Measurements from ENCODE around the gene RDH12.
"Not testable (repeated sequence)": the region's sequence is repeated elsewhere in the genome, so short reads cannot be mapped to it uniquely, and the experiment has no call there.

Gene RDH12

DNA sequence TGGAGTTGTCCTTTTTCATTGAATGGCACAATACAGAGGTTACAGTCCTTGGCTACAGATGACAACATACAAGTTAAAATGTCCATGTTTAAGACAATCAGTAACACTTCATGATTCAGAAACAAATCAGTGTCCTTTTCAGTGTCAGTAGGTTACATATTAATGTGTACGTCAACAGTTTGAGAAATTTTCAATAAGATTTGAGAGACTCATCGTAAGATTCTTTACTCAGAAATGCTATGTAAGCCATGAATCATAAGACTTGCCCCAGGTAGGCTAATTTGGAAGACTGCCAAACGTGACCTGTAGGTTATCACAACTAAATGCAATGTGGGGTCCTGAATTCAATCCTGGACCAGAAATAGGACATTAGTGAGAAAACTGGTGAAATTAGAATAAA lies 3.5 kb downstream of the RDH12 start:
- no peak for DNase-seq (ENCODE audit: low spot score)

DNA sequence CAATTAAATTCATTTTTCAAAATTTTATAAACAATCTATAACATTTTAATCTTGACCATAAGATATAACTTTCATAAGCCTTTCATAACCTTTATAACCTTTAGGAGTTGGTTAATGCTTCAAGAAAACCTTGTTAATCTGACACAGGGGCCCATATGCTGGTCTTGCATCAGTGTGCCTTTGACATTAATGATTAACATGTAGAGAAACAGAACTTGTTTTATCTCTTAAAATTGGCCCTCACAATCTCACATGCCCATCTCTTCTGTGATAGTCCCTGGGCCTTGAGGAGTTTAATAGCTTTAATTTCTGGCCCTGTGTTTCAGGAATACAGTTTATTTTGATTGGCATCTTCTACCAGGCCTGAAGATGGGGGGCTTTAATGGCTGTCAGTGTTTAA lies 7.7 kb downstream of the RDH12 start:
- DNase-seq (ENCODE audit: low spot score), result not testable (repeated sequence)

DNA sequence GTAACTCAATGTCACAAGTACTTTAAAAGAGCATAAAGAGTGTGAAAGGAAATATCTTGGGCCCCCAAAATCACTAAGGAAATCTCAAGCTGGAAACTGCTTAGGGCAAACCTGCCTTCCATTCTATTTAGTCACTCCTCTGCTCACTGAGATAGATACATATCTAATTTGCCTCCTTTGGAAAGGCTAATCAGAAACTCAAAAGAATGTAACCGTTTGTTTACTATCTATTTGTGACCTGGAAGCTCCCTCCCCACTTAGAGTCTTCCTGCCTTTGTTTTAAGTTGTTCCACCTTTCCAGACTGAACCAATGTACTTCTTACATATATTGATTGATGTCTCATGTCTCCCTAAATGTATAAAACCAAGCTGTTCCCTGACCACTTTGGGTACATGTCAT lies 8.1 kb downstream of the RDH12 start:
- not testable (repeated sequence) for DNase-seq (ENCODE audit: low spot score)

DNA sequence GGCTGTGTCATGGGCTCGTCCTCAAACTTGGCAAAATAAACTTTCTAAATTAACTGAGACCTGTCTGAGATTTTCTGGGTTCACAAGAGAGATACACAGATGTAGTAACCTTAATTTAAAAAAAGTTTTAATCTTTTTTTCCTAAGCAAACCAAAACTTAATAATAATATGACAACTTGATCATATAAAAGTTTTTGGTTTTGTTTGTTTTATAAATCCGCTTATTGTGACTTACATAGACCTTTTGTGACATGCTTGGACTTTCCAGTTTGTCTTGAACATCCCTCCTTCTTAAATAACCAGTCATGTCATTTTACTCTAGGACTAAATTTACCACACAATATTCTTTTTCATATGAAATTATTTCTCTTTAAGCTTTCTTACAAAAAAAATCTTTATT lies 8.5 kb downstream of the RDH12 start:
- DNase-seq (ENCODE audit: low spot score), result no peak

DNA sequence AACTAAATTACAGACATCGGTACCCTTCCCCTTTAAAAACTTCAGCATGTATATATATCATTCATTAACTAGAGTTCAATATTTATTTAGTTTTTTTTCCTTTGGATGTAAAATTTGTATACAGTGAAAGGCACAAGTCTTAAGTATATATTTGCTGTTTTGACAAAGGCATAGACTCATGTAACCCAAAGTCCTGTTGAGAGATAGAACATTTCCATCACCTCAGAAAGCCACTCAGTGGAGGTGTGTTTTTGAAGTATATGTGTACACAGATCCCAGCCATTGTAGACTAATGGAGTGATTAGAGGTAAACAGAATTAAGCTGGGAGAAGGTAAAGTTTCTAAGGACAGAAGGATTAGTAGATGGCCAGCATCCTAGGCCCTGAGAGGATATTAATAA lies 15.4 kb downstream of the RDH12 start:
- no peak for DNase-seq (ENCODE audit: low spot score)

DNA sequence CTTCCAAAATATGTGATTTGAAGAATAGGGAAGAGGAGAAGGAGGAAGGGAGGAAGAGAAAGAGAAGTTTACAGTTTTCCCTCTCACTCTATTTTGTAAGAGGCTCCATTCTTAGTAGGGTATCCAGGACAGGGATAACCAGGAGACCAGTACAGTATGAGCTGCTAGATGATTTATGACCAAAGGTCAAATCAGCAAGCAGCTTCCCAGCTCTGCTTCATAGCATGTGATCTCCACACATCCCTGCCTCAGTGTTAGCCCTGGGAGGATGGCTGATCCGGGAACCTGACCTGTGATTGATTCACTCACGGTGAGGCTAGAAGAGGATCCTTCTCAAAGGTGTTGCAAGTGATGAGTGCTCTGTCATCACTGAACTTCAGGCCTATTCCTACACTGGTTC lies 16.6 kb downstream of the RDH12 start:
- no peak for DNase-seq (ENCODE audit: low spot score)

DNA sequence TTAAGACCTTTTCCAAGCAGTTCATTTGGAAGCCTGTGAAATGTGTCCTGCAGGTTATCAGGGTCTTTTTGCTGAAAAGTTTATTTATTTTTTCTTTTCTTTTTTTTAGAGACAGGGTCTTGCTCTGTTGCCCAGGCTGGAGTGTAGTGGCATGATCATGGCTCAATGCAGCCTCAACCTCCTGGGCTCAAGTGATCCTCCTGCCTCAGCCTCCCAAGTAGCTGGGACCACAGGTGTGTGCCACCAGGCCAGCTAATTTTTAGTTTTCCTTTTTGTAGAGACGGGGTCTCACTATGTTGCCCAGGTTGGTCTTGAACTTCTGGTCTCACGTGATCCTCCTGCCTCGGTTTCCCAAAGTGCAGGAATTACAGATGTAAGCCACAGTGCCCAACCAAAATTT lies 17.7 kb downstream of the RDH12 start:
- DNase-seq (ENCODE audit: low spot score), result not testable (repeated sequence)

DNA sequence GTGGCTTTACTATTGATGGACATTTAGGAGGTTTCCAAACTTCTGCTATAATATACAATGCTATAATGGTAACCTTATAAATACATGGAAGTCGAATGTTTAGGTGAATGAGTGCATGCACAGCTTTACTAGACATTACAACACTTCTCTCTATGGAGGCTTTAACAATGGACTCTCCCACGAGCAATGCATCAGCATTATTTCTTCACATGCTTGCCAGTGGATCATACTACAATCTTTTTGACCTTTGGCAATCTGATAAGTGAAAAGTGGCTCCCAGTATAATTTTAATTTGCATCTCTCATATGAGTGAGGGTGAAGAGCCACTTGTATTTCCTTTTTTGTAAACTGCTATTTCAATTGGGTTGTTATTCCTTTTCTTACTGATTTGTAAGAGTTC lies 18.2 kb downstream of the RDH12 start:
- no peak for DNase-seq (ENCODE audit: low spot score)

DNA sequence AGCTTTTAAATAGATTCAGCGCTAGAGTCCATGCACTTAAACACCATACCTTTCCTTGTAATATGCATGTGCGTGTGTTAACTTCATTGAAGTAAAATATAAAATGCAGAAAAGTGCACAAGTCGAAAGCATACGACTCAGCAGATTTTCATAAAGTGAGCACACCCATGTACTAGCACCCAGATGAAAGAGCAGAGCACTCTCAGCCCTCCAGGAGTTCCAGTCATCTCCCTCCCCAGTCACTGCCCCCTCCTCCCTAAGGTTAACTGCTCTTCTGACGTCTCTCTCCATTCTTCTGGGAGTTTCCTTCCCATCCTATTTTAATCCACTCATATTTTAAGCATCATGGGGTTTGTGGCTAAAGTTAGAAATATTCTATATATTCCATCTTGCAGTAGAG lies 20.2 kb downstream of the RDH12 start:
- DNase-seq (ENCODE audit: low spot score), result no peak

DNA sequence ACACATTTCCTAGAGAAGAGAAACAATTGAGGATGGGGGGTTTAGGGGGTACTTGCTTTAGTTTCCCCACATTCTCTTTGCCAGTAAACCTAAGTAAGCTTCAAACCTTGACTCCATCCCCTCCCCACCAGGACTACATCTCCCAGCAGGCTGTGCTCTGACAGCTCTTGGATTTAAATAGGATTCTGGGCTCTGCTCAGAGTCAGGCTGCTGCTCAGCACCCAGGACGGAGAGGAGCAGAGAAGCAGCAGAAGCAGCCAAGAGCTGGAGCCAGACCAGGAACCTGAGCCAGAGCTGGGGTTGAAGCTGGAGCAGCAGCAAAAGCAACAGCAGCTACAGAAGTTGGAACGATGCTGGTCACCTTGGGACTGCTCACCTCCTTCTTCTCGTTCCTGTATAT lies 20.6 kb downstream of the RDH12 start:
- no peak for DNase-seq (ENCODE audit: low spot score)

DNA sequence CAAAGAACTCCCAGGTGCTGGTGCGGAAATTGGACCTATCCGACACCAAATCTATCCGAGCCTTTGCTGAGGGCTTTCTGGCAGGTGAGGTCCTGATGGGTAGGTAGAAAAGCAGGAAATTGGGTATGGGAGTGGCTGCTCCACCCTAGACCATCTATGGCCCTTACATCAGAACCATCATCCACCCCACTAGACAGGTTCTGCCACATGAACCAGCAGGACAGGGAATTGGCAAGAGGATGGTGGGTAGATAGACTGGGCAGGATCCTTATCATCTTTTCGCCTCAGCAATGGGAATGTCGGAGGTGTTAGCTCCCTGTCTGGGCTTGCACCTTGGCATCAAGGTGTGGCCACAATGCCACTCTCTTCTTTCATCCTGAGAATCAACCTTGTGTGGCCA lies 23.5 kb downstream of the RDH12 start:
- DNase-seq (ENCODE audit: low spot score), result no peak

DNA sequence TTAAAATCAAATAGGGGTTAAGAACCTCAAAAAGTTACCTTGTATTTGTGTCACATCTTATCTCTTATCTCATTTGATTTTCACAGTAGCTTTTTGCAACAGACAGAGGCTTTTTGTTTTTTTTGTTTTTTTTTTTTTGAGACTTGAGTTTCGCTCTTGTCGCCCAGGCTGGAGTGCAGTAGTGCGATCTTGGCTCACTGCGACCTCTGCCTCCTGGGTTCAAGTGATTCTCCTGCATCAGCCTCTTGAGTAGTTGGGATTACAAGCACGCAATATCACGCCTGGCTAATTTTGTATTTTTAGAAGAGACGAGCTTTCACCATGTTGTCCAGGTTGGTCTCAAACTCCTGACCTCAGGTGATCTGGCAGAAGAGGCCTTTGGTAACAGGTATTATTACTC lies 25.7 kb downstream of the RDH12 start:
- no peak for DNase-seq (ENCODE audit: low spot score)

DNA sequence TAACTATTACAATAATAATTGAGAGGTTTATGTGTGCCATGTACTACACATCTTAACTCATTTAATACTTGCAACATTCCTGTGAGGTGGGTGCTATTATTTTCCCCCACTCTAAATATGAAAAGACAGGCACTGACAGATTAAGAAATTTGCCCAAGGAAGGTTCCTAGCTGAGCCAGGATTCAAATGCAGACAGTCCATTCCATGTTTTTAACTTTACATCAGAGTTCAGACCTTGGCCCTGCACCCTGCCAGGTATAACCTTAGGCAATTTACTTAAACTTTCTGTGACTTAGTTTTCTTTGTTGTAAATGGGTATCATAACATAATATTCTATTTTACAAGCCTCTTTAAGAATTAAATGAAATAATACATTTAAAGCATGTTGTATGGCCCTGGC lies 26.6 kb downstream of the RDH12 start:
- DNase-seq (ENCODE audit: low spot score), result no peak

DNA sequence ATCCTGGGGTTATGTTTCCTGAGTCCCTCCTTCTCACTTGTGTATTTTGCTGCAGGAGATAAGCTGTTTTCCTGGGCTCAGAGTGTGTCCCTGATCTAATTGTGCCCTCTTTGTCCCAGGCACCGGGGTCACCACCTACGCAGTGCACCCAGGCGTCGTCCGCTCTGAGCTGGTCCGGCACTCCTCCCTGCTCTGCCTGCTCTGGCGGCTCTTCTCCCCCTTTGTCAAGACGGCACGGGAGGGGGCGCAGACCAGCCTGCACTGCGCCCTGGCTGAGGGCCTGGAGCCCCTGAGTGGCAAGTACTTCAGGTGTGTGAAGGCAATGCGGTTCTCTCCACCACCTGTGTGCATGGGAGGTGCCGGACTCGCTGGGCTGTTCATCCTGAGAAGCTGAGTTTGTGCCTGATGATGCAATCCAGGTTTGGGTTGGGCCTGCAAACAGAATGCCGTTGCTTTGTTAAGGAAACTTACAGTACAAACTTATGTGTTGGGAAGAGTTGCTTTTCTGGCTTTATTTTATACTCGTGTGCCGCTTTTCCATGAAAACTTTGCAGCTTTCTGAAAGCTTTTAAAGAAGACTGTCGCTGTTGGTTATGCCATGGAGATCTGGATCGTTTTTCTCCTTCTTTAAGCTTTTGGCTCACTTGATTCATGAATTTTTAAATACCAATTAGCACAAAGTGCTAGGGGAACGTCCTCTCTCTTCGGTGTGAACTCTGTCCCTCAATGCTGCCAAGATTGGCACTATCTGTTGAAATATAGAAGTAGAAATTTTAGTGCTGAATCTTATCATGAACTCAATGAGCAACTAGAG lies 27.6 kb downstream of the RDH12 start:
- no peak for DNase-seq (ENCODE audit: low spot score)

DNA sequence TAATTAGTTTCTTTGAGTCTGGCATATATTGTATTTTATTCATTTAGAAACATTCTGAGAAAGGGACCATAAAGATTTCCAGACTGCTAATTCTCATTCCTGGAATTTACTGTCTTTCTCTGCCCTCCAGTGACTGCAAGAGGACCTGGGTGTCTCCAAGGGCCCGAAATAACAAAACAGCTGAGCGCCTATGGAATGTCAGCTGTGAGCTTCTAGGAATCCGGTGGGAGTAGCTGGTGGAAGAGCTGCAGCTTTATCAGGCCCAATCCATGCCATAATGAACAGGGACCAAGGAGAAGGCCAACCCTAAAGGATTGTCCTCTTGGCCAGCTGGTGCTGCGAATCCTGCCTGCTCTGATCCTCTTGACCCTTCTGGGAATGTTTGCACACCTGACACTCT lies 31.9 kb downstream of the RDH12 start:
- no peak for DNase-seq (ENCODE audit: low spot score)

DNA sequence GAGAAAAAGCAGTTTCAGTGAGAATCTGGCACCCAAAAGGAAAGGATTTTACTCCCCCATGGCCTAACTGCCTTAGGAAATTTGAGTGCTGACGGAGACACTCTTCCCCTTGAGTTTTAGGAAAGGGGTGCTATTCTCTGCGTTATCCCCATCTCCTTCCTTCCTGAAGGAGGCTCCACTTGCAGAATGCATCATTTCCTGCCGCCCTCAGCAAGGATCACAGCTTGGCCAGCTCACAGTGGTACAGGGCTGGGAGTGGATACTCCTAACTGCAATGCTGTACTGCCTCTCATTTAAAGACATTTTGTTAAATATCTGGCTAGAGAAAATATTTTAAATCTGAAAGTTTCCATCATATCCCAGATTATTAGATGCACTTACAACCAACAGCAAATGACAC lies 33.0 kb downstream of the RDH12 start:
- DNase-seq (ENCODE audit: low spot score), result no peak

DNA sequence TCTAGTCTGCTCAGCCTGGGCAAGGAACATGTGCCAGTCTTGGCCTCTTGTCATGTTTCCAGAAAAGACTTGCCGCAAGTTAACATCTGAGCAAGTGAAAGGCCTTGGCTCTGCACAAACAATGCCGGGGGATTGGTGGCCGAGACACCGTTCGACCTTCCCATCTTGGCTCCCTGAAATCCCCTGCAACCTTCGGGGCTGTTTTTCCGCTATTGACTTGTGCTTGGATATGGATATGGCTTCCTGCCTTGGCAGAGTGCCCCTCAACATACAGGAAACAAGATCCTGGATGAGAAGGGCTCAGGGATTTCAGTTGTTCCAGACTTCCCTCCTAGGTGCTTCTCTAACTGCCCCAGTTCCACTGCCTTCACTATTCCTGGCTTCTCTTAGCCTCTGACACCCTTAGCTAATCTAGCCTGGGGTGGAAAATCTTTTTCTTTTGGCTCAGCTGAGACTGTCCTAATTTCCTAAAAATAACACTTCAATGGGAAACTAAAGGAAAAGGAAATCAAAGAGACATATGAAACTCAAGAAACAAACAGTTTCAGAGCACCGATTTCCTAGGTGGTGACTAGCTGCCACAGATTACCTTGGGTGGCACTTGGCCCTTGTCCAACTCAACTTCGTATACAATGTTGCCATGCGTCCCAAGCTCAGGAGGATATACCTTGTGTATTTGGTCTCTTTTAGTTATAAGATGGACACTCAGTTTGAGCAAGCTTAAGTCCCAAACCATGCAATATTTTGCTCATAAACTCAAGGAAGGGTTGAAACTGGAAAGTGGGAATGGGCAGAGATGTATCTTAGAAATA lies 33.9 kb downstream of the RDH12 start:
- DNase-seq (ENCODE audit: low spot score), result no peak

DNA sequence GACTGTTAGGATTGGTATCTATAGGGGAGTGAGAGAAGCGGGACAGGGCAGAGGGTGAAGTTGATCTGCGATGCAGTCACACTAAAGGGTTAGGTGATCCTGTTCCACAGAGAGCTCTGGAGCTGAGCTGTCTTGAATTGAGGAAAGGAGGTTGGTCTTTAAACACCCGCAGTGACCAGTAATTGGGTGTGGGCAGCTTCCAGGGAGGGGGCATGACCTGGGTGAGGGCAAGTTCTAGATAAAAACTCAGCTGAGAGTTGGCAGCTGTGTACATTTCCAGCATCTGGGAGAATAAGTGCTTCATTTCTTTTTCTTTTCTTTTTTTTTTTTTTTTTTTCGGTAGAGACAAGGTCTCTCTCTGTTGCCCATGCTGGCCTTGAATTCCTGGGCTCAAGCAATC lies 35.1 kb downstream of the RDH12 start:
- DNase-seq (ENCODE audit: low spot score), result no peak

DNA sequence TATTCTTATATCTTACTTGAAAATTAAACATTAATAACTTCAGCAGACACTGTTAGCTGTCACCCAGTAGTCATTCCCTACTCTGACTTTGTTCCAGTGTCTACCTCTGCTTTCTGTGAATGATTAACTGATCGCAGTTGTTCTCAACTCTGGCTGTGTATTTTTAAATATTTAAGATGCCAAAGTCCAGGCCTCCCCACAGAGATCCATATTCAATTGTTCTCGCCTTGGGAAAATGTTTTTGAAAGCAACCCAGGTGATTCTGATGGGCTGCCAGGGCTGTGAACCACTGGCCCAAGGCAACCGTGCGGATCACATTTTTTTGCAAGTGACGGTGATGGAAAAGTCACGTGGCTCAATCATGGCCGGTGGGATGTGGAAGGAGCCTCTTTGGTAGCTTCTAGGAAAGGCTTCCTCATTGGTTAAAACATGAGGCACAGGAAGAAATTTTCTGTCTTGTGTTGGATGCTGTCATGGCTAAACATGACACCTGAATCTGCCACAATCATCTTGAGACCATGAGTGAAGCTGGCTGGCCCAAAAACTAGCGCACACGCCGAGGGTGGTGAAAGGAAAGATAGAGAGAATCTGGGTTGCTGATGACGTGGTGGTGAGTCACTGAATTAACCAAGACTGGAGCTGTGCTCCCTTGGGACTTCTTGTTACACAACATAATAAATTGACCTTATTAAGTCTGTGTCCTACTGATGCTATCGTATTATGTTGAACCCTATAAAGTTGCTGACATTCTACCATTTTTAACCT lies 37.2 kb downstream of the RDH12 start:
- no peak for DNase-seq (ENCODE audit: low spot score)

DNA sequence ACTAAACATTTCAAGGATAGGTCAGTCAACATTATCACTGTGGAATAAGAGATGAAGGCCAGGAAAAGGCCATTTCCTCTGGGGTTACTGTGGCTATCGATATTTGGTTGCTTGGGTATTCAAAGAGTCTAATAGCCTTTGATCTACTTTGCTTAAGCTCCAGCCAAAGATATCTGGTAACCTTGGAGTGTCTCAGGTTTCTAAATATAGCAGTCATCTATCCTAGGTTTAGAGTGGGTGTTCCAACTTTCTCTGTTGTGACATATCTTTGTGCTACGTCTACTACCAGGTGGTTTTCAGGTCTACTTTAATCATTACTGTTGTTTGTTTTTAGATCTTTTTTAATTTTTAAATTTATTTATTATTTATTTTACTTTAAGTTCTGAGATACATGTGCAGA lies 42.4 kb downstream of the RDH12 start:
- no peak for DNase-seq (ENCODE audit: low spot score)

DNA sequence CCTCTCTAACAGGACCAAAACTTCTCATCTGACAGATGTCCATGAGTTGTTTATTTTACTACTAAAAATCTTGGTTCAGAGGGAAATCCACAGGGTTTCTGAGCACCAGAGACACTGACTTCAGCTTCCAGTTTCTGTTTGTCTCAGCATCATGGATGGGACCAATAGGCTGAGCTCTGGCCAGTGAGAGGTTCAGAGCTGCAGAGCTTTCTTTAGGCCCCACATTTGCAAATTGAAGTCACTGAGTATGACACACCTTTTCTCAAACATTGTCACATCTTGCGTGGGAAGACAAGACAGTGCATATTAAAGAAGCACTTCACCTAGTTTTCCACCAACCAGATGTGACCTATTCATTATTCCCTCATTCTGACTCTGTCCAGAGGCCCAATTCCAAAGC lies 45.2 kb downstream of the RDH12 start:
- no peak for DNase-seq (ENCODE audit: low spot score)

DNA sequence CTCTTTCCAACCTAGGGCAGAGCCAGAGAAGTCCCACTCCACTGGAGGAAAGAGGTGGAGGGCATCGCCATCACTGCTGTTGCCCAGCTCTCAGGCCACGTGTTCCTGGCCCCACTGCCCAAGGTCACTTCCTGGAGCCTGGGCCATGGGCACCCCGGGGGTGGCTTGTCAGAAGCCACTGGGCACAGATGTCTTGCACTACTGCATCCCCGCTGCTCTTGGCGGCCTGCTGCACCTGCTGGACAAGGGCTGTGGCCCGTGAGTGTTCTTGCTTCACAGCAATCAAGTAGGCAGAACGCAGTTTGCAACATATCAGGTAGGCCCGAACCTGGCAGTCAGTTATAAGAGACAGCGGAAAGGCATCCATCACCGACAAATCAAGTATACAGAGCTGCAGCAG lies 46.6 kb downstream of the RDH12 start:
- DNase-seq (ENCODE audit: low spot score), result no peak
